Liver (tissue), 9 donors: ENCODE measurements around the gene FAM241A. TPM values are rescaled to one million over a fixed set of nuclear protein-coding genes. Genes with fewer than 3 reads are reported as not detected.
"Not testable (repeated sequence)": the region's sequence is repeated elsewhere in the genome, so short reads cannot be mapped to it uniquely, and the experiment has no call there.

Experiments used
- DNase-seq: peaks from one replicate; pipeline ENCODE4 v3.0.0-alpha.2; 2017; ENCODE audit warnings: low spot score
- H3K27ac ChIP-seq, 2 donors: one replicate each; pipeline ENCODE4 v1.7.0; 2013; ENCODE audit warnings: inconsistent platforms in 2 of 2, low read length in 2 of 2, control low read depth in 1 of 2, low read depth in 1 of 2, mild to moderate bottlenecking in 1 of 2
- H3K27me3 ChIP-seq, 4 donors: one replicate each; pipeline versions ENCODE4 v1.6.1 to v1.7.0; 2013; ENCODE audit warnings: low read length in 3 of 4, inconsistent platforms in 1 of 4, mild to moderate bottlenecking in 1 of 4, moderate library complexity in 1 of 4; ENCODE audit not compliant: control insufficient read depth in 4 of 4, insufficient read depth in 4 of 4
- H3K36me3 ChIP-seq, 4 donors: one replicate each; pipeline versions ENCODE4 v1.6.1 to v1.7.0; 2013; ENCODE audit warnings: low read length in 3 of 4, mild to moderate bottlenecking in 3 of 4, low read depth in 1 of 4, moderate library complexity in 1 of 4; ENCODE audit not compliant: control insufficient read depth in 4 of 4, insufficient read depth in 3 of 4
- H3K4me1 ChIP-seq, 4 donors: one replicate each; pipeline versions ENCODE4 v1.6.1 to v1.7.0; 2013; ENCODE audit warnings: low read length in 3 of 4, mild to moderate bottlenecking in 3 of 4, moderate library complexity in 1 of 4; ENCODE audit not compliant: control insufficient read depth in 4 of 4, insufficient read depth in 4 of 4
- H3K4me3 ChIP-seq, 3 donors: one replicate each; pipeline versions ENCODE4 v1.6.1 to v1.7.0; 2013; ENCODE audit warnings: low read length in 3 of 3, control low read depth in 1 of 3, low read depth in 1 of 3, mild to moderate bottlenecking in 1 of 3
- H3K9ac ChIP-seq, 2 donors: one replicate each; pipeline ENCODE4 v1.7.0; 2013; ENCODE audit warnings: low read length in 2 of 2, mild to moderate bottlenecking in 2 of 2, moderate library complexity in 2 of 2, control low read depth in 1 of 2, low read depth in 1 of 2
- H3K9me3 ChIP-seq, 4 donors: one replicate each; pipeline versions ENCODE4 v1.6.1 to v1.7.0; 2013; ENCODE audit warnings: low read length in 3 of 4; ENCODE audit not compliant: control insufficient read depth in 4 of 4
- CTCF ChIP-seq: fragments of 150-350 bp; IDR thresholded peaks from 2 replicates; pipeline ENCODE4 v1.5.1; 2017; ENCODE audit warnings: improper control_type of control experiment, low read depth, low read length; ENCODE audit not compliant: missing input control
- EGR1 ChIP-seq, 2 donors: IDR thresholded peaks; 2 replicates each; pipeline ENCODE4 v1.6.1; 2016 to 2018; ENCODE audit warnings: antibody characterized with exemption in 2 of 2, low read depth in 2 of 2
- FOXA1 ChIP-seq: IDR thresholded peaks from 2 replicates; pipeline ENCODE4 v1.6.1; 2016; ENCODE audit warnings: antibody characterized with exemption
- FOXA2 ChIP-seq: IDR thresholded peaks from 2 replicates; pipeline ENCODE4 v1.6.1; 2016; ENCODE audit warnings: antibody characterized with exemption
- GABPA ChIP-seq, 2 donors: IDR thresholded peaks in 1 of 2; conservative IDR thresholded peaks in 1 of 2; 2 replicates each; pipeline ENCODE4 v1.6.1; 2016; ENCODE audit warnings: antibody characterized with exemption in 2 of 2, mild to moderate bottlenecking in 1 of 2, moderate library complexity in 1 of 2
- HNF4G ChIP-seq: IDR thresholded peaks from 2 replicates; pipeline ENCODE4 v1.6.1; 2016; ENCODE audit warnings: antibody characterized with exemption
- JUND ChIP-seq, 2 donors: IDR thresholded peaks; 2 replicates each; pipeline ENCODE4 v1.6.1; 2016; ENCODE audit warnings: antibody characterized with exemption in 2 of 2
- MAX ChIP-seq: IDR thresholded peaks from 2 replicates; pipeline ENCODE4 v1.6.1; 2016; ENCODE audit warnings: antibody characterized with exemption
- NR2F2 ChIP-seq: IDR thresholded peaks from 2 replicates; pipeline ENCODE4 v1.6.1; 2016; ENCODE audit warnings: antibody characterized with exemption
- RAD21 ChIP-seq, 2 donors: IDR thresholded peaks; 2 replicates each; pipeline ENCODE4 v1.6.1; 2016; ENCODE audit warnings: antibody characterized with exemption in 2 of 2, mild to moderate bottlenecking in 2 of 2
- REST ChIP-seq: IDR thresholded peaks from 2 replicates; pipeline ENCODE4 v1.6.1; 2016; ENCODE audit warnings: antibody characterized with exemption, mild to moderate bottlenecking
- SP1 ChIP-seq: IDR thresholded peaks from 2 replicates; pipeline ENCODE4 v1.6.1; 2018; ENCODE audit warnings: antibody characterized with exemption, mild to moderate bottlenecking
- TAF1 ChIP-seq: conservative IDR thresholded peaks from 2 replicates; pipeline ENCODE4 v1.6.1; 2016; ENCODE audit warnings: antibody characterized with exemption, mild to moderate bottlenecking
- YY1 ChIP-seq: IDR thresholded peaks from 2 replicates; pipeline ENCODE4 v1.6.1; 2016; ENCODE audit warnings: antibody characterized with exemption, mild to moderate bottlenecking
- ZBTB33 ChIP-seq: IDR thresholded peaks from 2 replicates; pipeline ENCODE4 v1.6.1; 2016; ENCODE audit warnings: antibody characterized with exemption
- WGBS: extraction: QIAGEN DNeasy Blood & Tissue Kit; methylation state at CpG from one replicate; pipeline ENCODE4 v1.1.7; 2013; 5-methylcytosine and 5-hydroxymethylcytosine counted together
- polyA plus RNA-seq, 2 donors: library from polyadenylated mRNA; stranded (reverse) in 1 of 2; unstranded in 1 of 2; fragments of 200-250 nt in 1 of 2; fragments of >200 nt in 1 of 2; fragmentation: Nextera tagmentation in 1 of 2; extraction: Ambion mirVana in 1 of 2; gene quantifications; one replicate each; pipeline versions ENCODE4 v1.2.1 to v1.2.3, GENCODE V29; 2013 to 2015
- total RNA-seq, 2 donors: library from RNA; depleted of rRNA; stranded (reverse); fragments of >200 nt; gene quantifications; one replicate each; pipeline ENCODE4 v1.2.3, GENCODE V29; 2014
- donor health status: healthy.
- donor health status: healthy.
- donor health status: healthy.
- donor health status: healthy.
- donor health status: healthy.

FAM241A gene
- total and polyA plus RNA-seq, 4 donors = 1.1 to 2.3 (median 1.7) TPM

GRCh38 chr4:112171051-112171763, 26.0 kb downstream of the FAM241A start:
- not testable (repeated sequence) for H3K9ac ChIP-seq, H3K27ac ChIP-seq, H3K27me3 ChIP-seq, H3K4me3 ChIP-seq, H3K36me3 ChIP-seq, H3K9me3 ChIP-seq, DNase-seq, H3K4me1 ChIP-seq
- 94% methylated on average over 16 of the region's 16 CpGs for WGBS

- no peak for DNase-seq
Observed at GRCh38 chr4:112172180-112172579, 26.9 kb downstream of the FAM241A start.

More at GRCh38 chr4:112172180-112172579, 26.9 kb downstream of the FAM241A start:
- Histone ChIP-seq H3K9me3 (no peaks in the 10 kb centered on the region), H3K36me3 (peaks cover 0 to 3% (median 0%) of the 10 kb centered on the region in 4 donors), H3K27ac (no peak overlapping the region), H3K27me3 (no peaks in the 10 kb centered on the region), H3K4me1 (no peaks in the 10 kb centered on the region), H3K9ac (no peak overlapping the region), H3K4me3 (no peak overlapping the region)
- WGBS = 92% methylated on average over 1 of the region's 1 CpG
- no peak for TF ChIP-seq FOXA2
- TF ChIP-seq TAF1 = no peak
- TF ChIP-seq REST = no peak
- TF ChIP-seq HNF4G = no peak
- TF ChIP-seq SP1 = no peak
- TF ChIP-seq JUND (IDR thresholded peaks at IDR 0.05) = no peak
- TF ChIP-seq MAX = no peak
- no peak for TF ChIP-seq GABPA (IDR thresholded peaks at IDR 0.05 in 1 of 2, conservative IDR thresholded peaks at IDR 0.05 in 1 of 2)
- no peak for TF ChIP-seq EGR1 (IDR thresholded peaks at IDR 0.05; ENCODE audit: low read depth in 2 of 2)
- TF ChIP-seq YY1 = no peak
- TF ChIP-seq NR2F2 = no peak
- TF ChIP-seq FOXA1 = no peak
- TF ChIP-seq ZBTB33 = no peak
- no peak for TF ChIP-seq RAD21 (IDR thresholded peaks at IDR 0.05)
- TF ChIP-seq CTCF = no peak
